ENCODE measurements around the gene FAM20C.

Gene FAM20C

DNA sequence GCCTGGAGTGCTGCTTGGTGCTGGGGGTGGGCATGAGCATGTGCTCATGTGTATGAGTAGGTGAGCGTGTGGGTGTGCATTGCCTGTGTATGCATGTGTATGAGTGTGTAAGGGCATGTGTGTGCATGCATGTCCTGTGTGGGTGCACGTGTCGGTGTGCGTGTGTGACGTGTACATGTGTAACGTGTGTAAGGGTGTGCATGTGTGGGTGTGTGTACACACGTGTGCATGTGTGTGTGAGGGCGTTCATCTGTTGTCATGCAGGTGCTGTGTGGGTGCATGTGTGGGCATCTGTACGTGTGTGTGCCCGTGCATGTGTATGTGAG is 30.3 kb downstream of the FAM20C start:
- H3K27ac Mint-ChIP-seq = no peak overlapping the region
- no peaks in the 10 kb centered on the region for H3K36me3 Mint-ChIP-seq
- no peaks in the 10 kb centered on the region for H3K9me3 Mint-ChIP-seq
- no peak for DNase-seq (ENCODE audit: low spot score in 2 of 2)
- no peaks in the 10 kb centered on the region for H3K4me1 Mint-ChIP-seq
- ATAC-seq (ENCODE audit: low read depth) = no peak
- no peak overlapping the region for H3K4me3 Mint-ChIP-seq
- peaks cover 2% of the 10 kb centered on the region for H3K27me3 Mint-ChIP-seq

GRCh38 chr7:223118-223800 is 30.9 kb downstream of the FAM20C start:
- peaks cover 2% of the 10 kb centered on the region for H3K27me3 Mint-ChIP-seq
- ATAC-seq (ENCODE audit: low read depth) = no peak
- H3K36me3 Mint-ChIP-seq = no peaks in the 10 kb centered on the region
- H3K4me3 Mint-ChIP-seq = no peak overlapping the region
- no peaks in the 10 kb centered on the region for H3K4me1 Mint-ChIP-seq
- no peak overlapping the region for H3K27ac Mint-ChIP-seq
- no peak for DNase-seq (ENCODE audit: low spot score in 2 of 2)
- H3K9me3 Mint-ChIP-seq = no peaks in the 10 kb centered on the region

- no peaks in the 10 kb centered on the region for H3K9me3 Mint-ChIP-seq
- peaks cover 2% of the 10 kb centered on the region for H3K27me3 Mint-ChIP-seq
- H3K4me1 Mint-ChIP-seq = no peaks in the 10 kb centered on the region
- DNase-seq (ENCODE audit: low spot score in 2 of 2) = no peak
- H3K27ac Mint-ChIP-seq = no peak overlapping the region
- no peak overlapping the region for H3K4me3 Mint-ChIP-seq
- ATAC-seq (ENCODE audit: low read depth) = no peak
- H3K36me3 Mint-ChIP-seq = no peaks in the 10 kb centered on the region
Observed at GRCh38 chr7:223861-224260, 31.5 kb downstream of the FAM20C start.

GRCh38 chr7:226281-226895 is 34.0 kb downstream of the FAM20C start:
- ATAC-seq (ENCODE audit: low read depth) (no peak), DNase-seq (ENCODE audit: low spot score in 2 of 2) (no peak)
- H3K27me3 Mint-ChIP-seq = peaks cover 5% of the 10 kb centered on the region
- no peaks in the 10 kb centered on the region for H3K4me1 Mint-ChIP-seq
- H3K9me3 Mint-ChIP-seq = no peaks in the 10 kb centered on the region
- no peak overlapping the region for H3K27ac Mint-ChIP-seq
- H3K36me3 Mint-ChIP-seq = no peaks in the 10 kb centered on the region
- no peak overlapping the region for H3K4me3 Mint-ChIP-seq

GRCh38 chr7:227926-228325 is 35.6 kb downstream of the FAM20C start:
- no peak for DNase-seq (ENCODE audit: low spot score in 2 of 2)
- Mint-ChIP-seq H3K9me3 (no peaks in the 10 kb centered on the region), H3K27ac (no peak overlapping the region), H3K27me3 (peaks cover 5% of the 10 kb centered on the region), H3K4me1 (no peaks in the 10 kb centered on the region), H3K36me3 (no peaks in the 10 kb centered on the region), H3K4me3 (no peak overlapping the region)
- ATAC-seq (ENCODE audit: low read depth) = no peak

- H3K4me1 Mint-ChIP-seq = no peaks in the 10 kb centered on the region
- H3K4me3 Mint-ChIP-seq = no peak overlapping the region
- no peak overlapping the region for H3K27ac Mint-ChIP-seq
- ATAC-seq (ENCODE audit: low read depth) (no peak), DNase-seq (ENCODE audit: low spot score in 2 of 2) (no peak)
- H3K27me3 Mint-ChIP-seq = peaks cover 7% of the 10 kb centered on the region
- no peaks in the 10 kb centered on the region for H3K36me3 Mint-ChIP-seq
- H3K9me3 Mint-ChIP-seq = no peaks in the 10 kb centered on the region
Observed at GRCh38 chr7:228610-229009, 36.2 kb downstream of the FAM20C start.

GRCh38 chr7:229184-229964 is 37.0 kb downstream of the FAM20C start:
- ATAC-seq (ENCODE audit: low read depth) (no peak), DNase-seq (ENCODE audit: low spot score in 2 of 2) (no peak)
- Mint-ChIP-seq H3K36me3 (no peaks in the 10 kb centered on the region), H3K4me1 (no peaks in the 10 kb centered on the region), H3K27me3 (peaks cover 7% of the 10 kb centered on the region), H3K27ac (no peak overlapping the region), H3K4me3 (no peak overlapping the region), H3K9me3 (no peaks in the 10 kb centered on the region)

DNA sequence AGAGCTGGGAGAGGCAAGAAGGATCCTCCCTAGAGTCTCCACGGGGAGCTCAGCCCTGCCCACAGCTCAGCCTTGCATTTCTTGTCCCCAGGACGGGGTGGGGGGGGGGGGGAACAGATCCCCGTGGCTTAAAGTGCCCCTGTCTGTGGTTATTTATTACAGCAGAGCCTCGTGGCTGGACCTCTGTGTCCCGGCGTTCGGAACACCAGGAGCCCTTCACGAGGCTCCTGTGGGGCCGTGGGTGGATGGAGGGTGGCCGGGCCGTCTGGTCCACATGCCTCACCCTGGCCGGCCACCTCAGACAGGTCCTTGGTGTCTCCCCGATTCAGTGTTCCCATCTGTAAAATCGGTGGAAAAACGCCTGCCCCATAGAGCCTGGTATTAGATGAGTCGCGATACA is 37.9 kb downstream of the FAM20C start:
- Mint-ChIP-seq H3K9me3 (no peaks in the 10 kb centered on the region), H3K27me3 (peaks cover 7% of the 10 kb centered on the region), H3K27ac (no peak overlapping the region), H3K4me3 (no peak overlapping the region), H3K4me1 (no peaks in the 10 kb centered on the region), H3K36me3 (no peaks in the 10 kb centered on the region)
- ATAC-seq (ENCODE audit: low read depth) (no peak), DNase-seq (ENCODE audit: low spot score in 2 of 2) (no peak)

DNA sequence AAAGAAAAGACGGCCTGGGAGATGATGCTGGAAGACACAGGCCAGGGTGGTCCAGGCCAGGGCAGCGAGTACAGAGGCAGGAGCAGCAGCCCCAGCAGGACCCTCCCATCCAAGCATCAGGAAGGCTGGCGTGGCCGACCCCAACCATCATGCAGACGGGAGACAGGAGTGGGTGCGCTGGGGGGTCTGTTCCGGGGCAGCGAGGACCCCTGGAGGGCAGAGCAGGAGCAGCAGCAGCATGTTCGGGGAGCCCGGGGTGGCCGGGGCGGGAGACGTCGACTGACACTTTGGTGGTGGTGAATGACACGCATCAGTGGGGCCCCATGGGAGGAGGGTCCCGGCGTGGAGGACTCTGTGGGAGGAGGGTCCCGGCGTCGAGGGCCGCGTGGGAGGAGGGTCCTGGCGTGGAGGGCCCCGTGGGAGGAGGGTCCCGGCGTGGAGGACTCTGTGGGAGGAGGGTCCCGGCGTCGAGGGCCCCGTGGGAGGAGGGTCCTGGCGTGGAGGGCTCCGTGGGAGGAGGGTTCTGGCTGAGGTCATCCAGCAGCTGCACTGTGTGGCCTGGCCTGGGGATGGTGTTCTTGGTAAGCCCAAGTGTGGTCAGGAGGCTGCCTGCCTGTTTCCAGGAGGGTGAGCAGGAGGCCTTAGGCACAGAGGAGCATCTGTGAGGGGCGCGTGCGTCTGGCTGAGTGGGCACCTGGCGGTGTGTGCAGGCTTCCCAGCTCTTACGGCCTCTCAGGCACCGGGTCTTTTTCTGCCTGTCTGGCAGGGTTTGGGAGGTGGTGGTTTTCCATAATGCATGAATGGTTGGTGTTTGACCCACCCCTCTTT is 38.9 kb downstream of the FAM20C start:
- DNase-seq (ENCODE audit: low spot score in 2 of 2) (no peak), ATAC-seq (ENCODE audit: low read depth) (no peak)
- H3K27ac Mint-ChIP-seq = no peak overlapping the region
- no peaks in the 10 kb centered on the region for H3K36me3 Mint-ChIP-seq
- peaks cover 7% of the 10 kb centered on the region for H3K27me3 Mint-ChIP-seq
- no peaks in the 10 kb centered on the region for H3K4me1 Mint-ChIP-seq
- no peaks in the 10 kb centered on the region for H3K9me3 Mint-ChIP-seq
- H3K4me3 Mint-ChIP-seq = no peak overlapping the region

DNA sequence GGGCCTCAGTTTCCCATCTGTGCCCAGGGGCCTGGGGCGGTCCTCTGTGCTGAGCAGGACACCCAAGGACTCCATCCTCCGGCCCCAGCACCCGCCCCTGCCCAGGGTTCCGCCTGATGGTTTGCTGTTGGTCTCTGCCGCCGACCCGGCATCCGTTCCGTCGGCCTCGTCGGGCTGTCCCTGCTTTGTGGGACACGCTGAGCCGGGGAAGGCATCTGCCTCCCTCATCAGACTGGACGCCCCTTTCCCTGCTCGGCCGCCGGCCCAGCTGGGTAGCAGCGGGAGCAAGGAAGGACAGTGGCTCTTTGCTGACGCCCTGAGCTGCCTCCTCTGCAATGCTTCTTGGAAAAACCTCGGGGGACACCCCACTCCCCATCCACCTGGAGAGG is 39.5 kb downstream of the FAM20C start:
- H3K27me3 Mint-ChIP-seq = peaks cover 7% of the 10 kb centered on the region
- H3K4me3 Mint-ChIP-seq = no peak overlapping the region
- no peak overlapping the region for H3K27ac Mint-ChIP-seq
- H3K36me3 Mint-ChIP-seq = no peaks in the 10 kb centered on the region
- DNase-seq (ENCODE audit: low spot score in 2 of 2) (no peak), ATAC-seq (ENCODE audit: low read depth) (no peak)
- no peaks in the 10 kb centered on the region for H3K4me1 Mint-ChIP-seq
- H3K9me3 Mint-ChIP-seq = no peaks in the 10 kb centered on the region

DNA sequence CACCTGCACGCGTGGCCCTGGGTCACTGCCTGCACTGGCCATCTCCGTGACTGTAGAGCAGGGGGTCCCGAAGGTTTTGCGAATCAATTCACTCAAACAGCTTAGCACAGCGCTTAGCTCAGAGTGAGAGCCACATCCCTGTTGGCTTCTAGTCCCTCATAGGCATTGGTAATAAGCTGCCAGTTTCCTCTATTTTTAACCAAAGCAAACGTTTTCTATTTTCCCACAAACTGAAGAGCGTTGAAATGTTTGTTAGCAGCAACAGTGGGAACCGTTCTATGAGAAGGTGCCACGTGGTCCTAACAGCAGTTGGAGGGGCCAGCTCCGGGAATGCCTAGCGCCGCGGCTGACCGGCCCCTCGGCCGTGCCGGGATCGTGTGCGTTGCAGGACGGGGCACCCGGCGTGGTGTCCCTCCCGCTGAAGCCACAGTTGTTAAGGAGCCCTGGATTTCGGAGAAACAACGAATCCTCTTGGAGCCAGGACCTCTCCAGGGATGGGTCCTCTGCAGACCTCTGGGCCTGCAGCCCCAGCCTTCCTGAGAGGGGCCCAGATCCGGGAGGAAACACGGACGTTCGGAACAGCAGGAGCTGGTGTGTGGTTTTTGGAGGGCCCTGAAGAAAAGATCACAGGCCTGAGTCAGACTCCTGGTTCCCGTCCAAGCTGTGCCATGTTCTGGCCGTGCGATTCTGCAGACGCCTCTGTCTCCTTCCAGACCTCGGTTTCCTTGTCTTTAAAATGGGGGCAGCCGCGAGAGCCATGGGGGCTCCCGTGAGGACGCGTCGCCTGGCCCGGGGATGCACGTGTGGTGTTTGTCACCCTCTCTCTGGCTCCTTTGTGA is 40.3 kb downstream of the FAM20C start:
- Mint-ChIP-seq H3K4me3 (no peak overlapping the region), H3K9me3 (no peaks in the 10 kb centered on the region), H3K27me3 (peaks cover 7% of the 10 kb centered on the region), H3K27ac (no peak overlapping the region), H3K4me1 (no peaks in the 10 kb centered on the region), H3K36me3 (no peaks in the 10 kb centered on the region)
- ATAC-seq (ENCODE audit: low read depth) = no peak
- DNase-seq (ENCODE audit: low spot score in 2 of 2) = no peak

- no peak overlapping the region for H3K4me3 Mint-ChIP-seq
- H3K4me1 Mint-ChIP-seq = no peaks in the 10 kb centered on the region
- ATAC-seq (ENCODE audit: low read depth) = no peak
- DNase-seq (ENCODE audit: low spot score in 2 of 2) = no peak
- peaks cover 7% of the 10 kb centered on the region for H3K27me3 Mint-ChIP-seq
- no peaks in the 10 kb centered on the region for H3K36me3 Mint-ChIP-seq
- H3K27ac Mint-ChIP-seq = no peak overlapping the region
- no peaks in the 10 kb centered on the region for H3K9me3 Mint-ChIP-seq
Observed at GRCh38 chr7:233249-234035, 41.1 kb downstream of the FAM20C start.
